Keratinocyte (primary cell): Measurements from ENCODE around the gene NOP58. TPM values are rescaled to one million over a fixed set of nuclear protein-coding genes. Genes with fewer than 3 reads are reported as not detected.
"Not testable (repeated sequence)": the region's sequence is repeated elsewhere in the genome, so short reads cannot be mapped to it uniquely, and the experiment has no call there.

Experiments
- DNase-seq: peaks from one replicate; pipeline ENCODE4 v3.0.0-alpha.2; 2011; ENCODE audit warnings: low read depth, missing footprints, low spot score
- FAIRE-seq: peaks from 2 replicates; lab custom pipeline; 2011; peaks lifted over from hg19 to GRCh38; lab: Jason Lieb, UNC
- H2AFZ ChIP-seq: 2 replicates; pipeline ENCODE4 v1.6.0; 2012; ENCODE audit warnings: low read length, control low read depth, inconsistent platforms; ENCODE audit not compliant: control insufficient read depth
- H3K27ac ChIP-seq: 2 replicates; pipeline ENCODE4 v1.5.1; 2011; ENCODE audit warnings: low read length; ENCODE audit not compliant: control insufficient read depth, insufficient read depth
- H3K27me3 ChIP-seq: 3 replicates; pipeline ENCODE4 v1.6.0; 2011; ENCODE audit warnings: low read length; ENCODE audit not compliant: control insufficient read depth, insufficient read depth; ENCODE audit errors: extremely low read depth
- H3K36me3 ChIP-seq, 2 experiments: 2 replicates in 1 of 2; 3 replicates in 1 of 2; pipeline ENCODE4 v1.5.1; 2011; ENCODE audit warnings: low read length in 2 of 2, mild to moderate bottlenecking in 1 of 2; ENCODE audit not compliant: control insufficient read depth in 2 of 2, insufficient read depth in 2 of 2; ENCODE audit errors: extremely low read depth in 1 of 2
- H3K4me1 ChIP-seq: 3 replicates; pipeline ENCODE4 v1.5.1; 2011; ENCODE audit warnings: low read length; ENCODE audit not compliant: control insufficient read depth, insufficient read depth; ENCODE audit errors: extremely low read depth
- H3K4me2 ChIP-seq: 3 replicates; pipeline ENCODE4 v1.6.0; 2011; ENCODE audit warnings: low read depth, low read length; ENCODE audit not compliant: control insufficient read depth, insufficient read depth; ENCODE audit errors: extremely low read depth
- H3K4me3 ChIP-seq, 3 experiments: fragments of 200-600 bp in 1 of 3; sonication (generic) in 1 of 3; 2 replicates in 2 of 3; 3 replicates in 1 of 3; pipeline ENCODE4 v1.5.1; 2011 to 2016; ENCODE audit warnings: low read length in 3 of 3, mild to moderate bottlenecking in 3 of 3, control low read depth in 2 of 3, inconsistent platforms in 1 of 3, low read depth in 1 of 3, mixed read lengths in 1 of 3, mixed run types in 1 of 3, moderate library complexity in 1 of 3; ENCODE audit not compliant: control insufficient read depth in 2 of 3, insufficient read depth in 2 of 3; ENCODE audit errors: extremely low read depth in 1 of 3
- H3K79me2 ChIP-seq: 2 replicates; pipeline ENCODE4 v1.6.0; 2012; ENCODE audit warnings: low read length; ENCODE audit not compliant: control insufficient read depth, insufficient read depth
- H3K9ac ChIP-seq: 3 replicates; pipeline ENCODE4 v1.6.0; 2011; ENCODE audit warnings: low read length; ENCODE audit not compliant: control insufficient read depth, insufficient read depth; ENCODE audit errors: extremely low read depth
- H3K9me1 ChIP-seq: 3 replicates; pipeline ENCODE4 v1.6.0; 2011; ENCODE audit warnings: low read length; ENCODE audit not compliant: control insufficient read depth, insufficient read depth; ENCODE audit errors: extremely low read depth
- H3K9me3 ChIP-seq: 2 replicates; pipeline ENCODE4 v1.5.1; 2012; ENCODE audit warnings: low read depth, low read length; ENCODE audit not compliant: control insufficient read depth
- H4K20me1 ChIP-seq: 3 replicates; pipeline ENCODE4 v1.6.0; 2011; ENCODE audit warnings: low read length; ENCODE audit not compliant: control insufficient read depth, insufficient read depth; ENCODE audit errors: extremely low read depth
- EZH2 ChIP-seq: IDR thresholded peaks from one replicate; pipeline ENCODE4 v1.6.1; 2012; ENCODE audit warnings: inconsistent platforms, mild to moderate bottlenecking, low read length, moderate library complexity
- dilution Hi-C: fragments of 300-500 bp; cut with MboI; formaldehyde crosslinking; loops from one replicate; pipeline ENCODE4 v1.7.0; 2020; ENCODE audit warnings: low sequenced_read_pairs; ENCODE audit not compliant: extremely low pct_ligation_motif_present
- polyA plus RNA-seq, 5 experiments: library from polyadenylated mRNA; depleted of rRNA in 3 of 5; stranded (reverse) in 3 of 5; stranded (forward) in 1 of 5; unstranded in 1 of 5; fragments of >200 nt; gene quantifications; 1 replicate in 1 of 5; 2 replicates in 3 of 5; 3 replicates in 1 of 5; pipeline versions ENCODE4 v1.2.1 to v1.2.3, GENCODE V29; 2011 to 2012; ENCODE audit warnings: missing spikeins in 2 of 5, low read depth in 1 of 5, low replicate concordance in 1 of 5
- TF ChIP-seq, protein P1 (sequence below), 3 experiments: IDR thresholded peaks in 1 of 3; conservative IDR thresholded peaks in 1 of 3; optimal IDR thresholded peaks in 1 of 3; 2 replicates in 2 of 3; 3 replicates in 1 of 3; pipeline versions ENCODE3 to v1.5.1; 2011; ENCODE audit warnings: low read length in 3 of 3, mild to moderate bottlenecking in 3 of 3, moderate library complexity in 2 of 3, control low read depth in 1 of 3, inconsistent platforms in 1 of 3; ENCODE audit not compliant: insufficient read depth in 2 of 3; ENCODE audit errors: extremely low read depth in 1 of 3

Gene NOP58
- polyA plus RNA-seq, 1 donor (not counting 4 experiments of a cell fraction or from before 2014, with no cell fraction given) = 118 TPM

DNA sequence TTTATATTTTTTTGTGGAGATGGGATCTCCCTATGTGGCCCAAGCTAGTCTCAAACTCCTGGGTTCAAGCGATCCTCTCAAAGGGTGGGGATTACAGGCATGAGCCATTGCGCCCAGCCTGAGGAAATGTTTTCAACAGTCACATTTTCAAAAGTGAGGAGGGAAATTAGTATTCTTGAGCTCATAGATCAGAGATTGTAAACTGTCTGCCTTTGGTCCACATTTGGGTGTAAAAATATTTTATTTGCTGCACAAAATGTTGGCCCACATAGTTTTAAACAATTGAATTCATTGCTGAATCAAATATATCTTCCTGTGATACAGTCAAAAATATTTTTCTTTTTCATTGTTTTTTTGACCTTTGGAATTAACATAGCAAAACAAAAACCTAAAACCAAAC, 48.6 kb downstream of the NOP58 start:
- Histone ChIP-seq H3K27me3 (no peaks in the 10 kb centered on the region), H4K20me1 (no peaks in the 10 kb centered on the region), H3K79me2 (no peaks in the 10 kb centered on the region), H3K36me3 (peaks cover 6 to 7% of the 10 kb centered on the region in 2 experiments), H3K9me3 (no peaks in the 10 kb centered on the region), H3K9ac (no peak overlapping the region), H2AFZ (no peak overlapping the region), H3K4me2 (no peak overlapping the region), H3K4me1 (peaks cover 14% of the 10 kb centered on the region), H3K4me3 (no peak overlapping the region), H3K9me1 (no peaks in the 10 kb centered on the region), H3K27ac (no peak overlapping the region)
- FAIRE-seq (no peak), DNase-seq (no peak)
- no peak for TF ChIP-seq EZH2
- TF ChIP-seq, protein P1, sequence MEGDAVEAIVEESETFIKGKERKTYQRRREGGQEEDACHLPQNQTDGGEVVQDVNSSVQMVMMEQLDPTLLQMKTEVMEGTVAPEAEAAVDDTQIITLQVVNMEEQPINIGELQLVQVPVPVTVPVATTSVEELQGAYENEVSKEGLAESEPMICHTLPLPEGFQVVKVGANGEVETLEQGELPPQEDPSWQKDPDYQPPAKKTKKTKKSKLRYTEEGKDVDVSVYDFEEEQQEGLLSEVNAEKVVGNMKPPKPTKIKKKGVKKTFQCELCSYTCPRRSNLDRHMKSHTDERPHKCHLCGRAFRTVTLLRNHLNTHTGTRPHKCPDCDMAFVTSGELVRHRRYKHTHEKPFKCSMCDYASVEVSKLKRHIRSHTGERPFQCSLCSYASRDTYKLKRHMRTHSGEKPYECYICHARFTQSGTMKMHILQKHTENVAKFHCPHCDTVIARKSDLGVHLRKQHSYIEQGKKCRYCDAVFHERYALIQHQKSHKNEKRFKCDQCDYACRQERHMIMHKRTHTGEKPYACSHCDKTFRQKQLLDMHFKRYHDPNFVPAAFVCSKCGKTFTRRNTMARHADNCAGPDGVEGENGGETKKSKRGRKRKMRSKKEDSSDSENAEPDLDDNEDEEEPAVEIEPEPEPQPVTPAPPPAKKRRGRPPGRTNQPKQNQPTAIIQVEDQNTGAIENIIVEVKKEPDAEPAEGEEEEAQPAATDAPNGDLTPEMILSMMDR (optimal IDR thresholded peaks at IDR 0.05 in 1 of 3, IDR thresholded peaks at IDR 0.05 in 1 of 3, conservative IDR thresholded peaks at IDR 0.05 in 1 of 3; ENCODE audit: extremely low read depth in 1 of 3, insufficient read depth in 2 of 3, low read length in 3 of 3) = no peak
- dilution Hi-C loops = no loop called here

DNA sequence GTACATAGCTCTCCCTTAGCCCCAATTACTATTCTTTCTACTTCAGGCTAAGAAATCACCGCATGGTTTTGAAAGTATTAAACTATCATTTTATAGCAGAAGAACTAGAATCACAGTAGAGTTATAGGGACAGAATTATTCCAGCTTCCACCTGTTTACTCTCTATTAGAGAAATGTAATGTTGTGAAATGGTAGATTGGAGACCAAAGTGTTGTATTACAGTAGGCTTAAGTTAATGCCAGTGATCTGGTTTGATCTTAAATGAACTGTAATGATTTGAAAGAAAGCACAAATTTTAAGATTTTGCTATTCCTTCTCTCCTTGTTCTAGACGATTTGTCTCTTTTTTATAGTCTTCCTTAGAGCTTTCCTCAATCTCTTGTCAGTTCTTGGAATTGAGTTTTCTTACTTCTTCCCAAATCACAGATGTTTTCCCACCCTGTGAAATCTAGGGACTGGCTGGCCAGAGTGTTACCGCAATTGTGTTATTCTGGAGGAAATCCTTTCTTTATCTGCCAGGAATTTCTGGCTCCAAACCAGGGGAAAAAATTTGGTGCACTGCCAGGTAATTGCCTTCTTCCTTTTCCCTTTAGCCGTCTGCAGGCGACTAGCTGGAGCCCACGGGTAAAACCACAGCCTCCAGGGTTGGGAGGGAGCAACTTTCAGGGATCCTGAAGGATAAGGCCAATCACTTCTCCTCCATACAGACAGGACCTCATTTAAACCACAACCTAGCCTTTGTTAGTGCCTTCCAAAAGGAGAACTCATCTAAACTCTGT, 51.7 kb downstream of the NOP58 start:
- Histone ChIP-seq H3K4me1 (peaks cover 14% of the 10 kb centered on the region), H3K9me3 (no peaks in the 10 kb centered on the region), H3K27ac (no peak overlapping the region), H3K9ac (no peak overlapping the region), H3K27me3 (no peaks in the 10 kb centered on the region), H3K9me1 (no peaks in the 10 kb centered on the region), H3K36me3 (peaks cover 0 to 4% of the 10 kb centered on the region in 2 experiments), H2AFZ (no peak overlapping the region), H4K20me1 (no peaks in the 10 kb centered on the region), H3K79me2 (no peaks in the 10 kb centered on the region), H3K4me2 (peak overlapping the region; percentile 56), H3K4me3 (no peak overlapping the region)
- no peak for DNase-seq
- peak; percentile 49 for FAIRE-seq
- TF ChIP-seq, protein P1 (optimal IDR thresholded peaks at IDR 0.05 in 1 of 3, IDR thresholded peaks at IDR 0.05 in 1 of 3, conservative IDR thresholded peaks at IDR 0.05 in 1 of 3; ENCODE audit: extremely low read depth in 1 of 3, insufficient read depth in 2 of 3, low read length in 3 of 3) = no peak
- no peak for TF ChIP-seq EZH2
- dilution Hi-C loops = no loop called here

DNA sequence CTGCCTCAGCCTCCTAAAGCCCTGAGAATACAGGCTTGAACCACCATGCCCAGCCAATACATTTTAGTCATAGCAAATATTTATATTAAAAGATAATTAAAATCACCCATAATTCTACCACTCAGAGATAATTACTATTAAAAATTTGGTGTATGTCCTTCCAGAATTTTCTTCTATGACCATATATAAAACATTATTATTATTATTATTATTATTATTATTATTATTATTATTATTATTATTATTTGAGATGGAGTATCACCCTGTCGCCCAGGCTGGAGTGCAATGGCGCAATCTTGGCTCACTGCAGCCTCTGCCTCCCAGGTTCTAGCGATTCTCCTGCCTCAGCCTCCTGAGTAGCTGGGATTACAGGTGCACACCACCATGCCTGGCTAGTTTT, 54.8 kb downstream of the NOP58 start:
- DNase-seq, dilution Hi-C loops, H3K9me3 ChIP-seq, H3K27me3 ChIP-seq, H3K4me2 ChIP-seq, FAIRE-seq, H4K20me1 ChIP-seq, H3K79me2 ChIP-seq, H3K36me3 ChIP-seq, H3K9me1 ChIP-seq, H3K9ac ChIP-seq, H3K4me3 ChIP-seq, H3K27ac ChIP-seq, H2AFZ ChIP-seq: not testable (repeated sequence)
- peaks cover 14% of the 10 kb centered on the region for H3K4me1 ChIP-seq
